ENCODE data around the gene IGSF11. TPM values are rescaled to one million over a fixed set of nuclear protein-coding genes. Genes with fewer than 3 reads are reported as not detected.

Gene IGSF11
- polyA plus RNA-seq, 3 donors, result not detected

DNA sequence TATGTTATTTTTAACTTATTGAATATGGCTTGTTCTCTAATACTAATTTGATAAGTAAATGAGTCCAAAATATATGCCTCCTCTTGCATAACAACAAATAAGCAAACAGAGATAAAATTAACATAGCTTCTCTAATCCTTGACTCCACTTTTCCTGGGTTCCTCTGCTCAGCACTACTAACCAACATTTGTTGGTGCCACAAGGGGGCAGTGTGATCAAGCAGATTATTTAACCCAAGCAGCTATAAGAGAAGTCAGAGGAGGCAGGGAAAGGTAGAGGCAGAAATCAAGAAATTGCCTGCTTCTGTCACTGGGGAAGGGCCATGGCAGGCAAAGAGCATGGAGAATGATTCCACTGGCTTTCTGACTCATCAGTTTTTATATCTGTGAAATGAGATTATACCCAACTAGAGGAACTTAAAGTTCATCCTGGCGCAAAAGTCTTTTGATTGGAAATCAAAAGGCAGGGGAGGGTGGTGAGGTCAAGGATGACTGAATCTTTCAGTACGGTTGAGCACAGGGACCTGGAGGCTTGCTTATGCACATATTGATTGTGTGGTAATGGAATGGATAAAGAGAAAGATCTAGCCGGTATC is 152.2 kb downstream of the IGSF11 start:
- 87% methylated on average over 3 of the region's 3 CpGs for WGBS (ENCODE audit: insufficient coverage)
- no peaks in the 10 kb centered on the region for H3K9me3 ChIP-seq (replicated peaks in 1 of 2; ENCODE audit: control insufficient read depth in 1 of 2, insufficient read depth in 1 of 2, low read length in 2 of 2)
- H3K9ac ChIP-seq (ENCODE audit: insufficient read depth, low read length, poor library complexity, severe bottlenecking), result no peak overlapping the region
- Mint-ChIP-seq H3K9me3 (no peaks in the 10 kb centered on the region), H3K4me1 (no peaks in the 10 kb centered on the region), H3K27ac (no peak overlapping the region), H3K27me3 (ENCODE audit: low read depth in 3 of 3) (peaks cover 0 to 4% (median 3%) of the 10 kb centered on the region in 3 donors), H3K4me3 (no peak overlapping the region), H3K36me3 (no peaks in the 10 kb centered on the region)
- H3K27ac ChIP-seq (ENCODE audit: low read depth in 1 of 2, low read length in 2 of 2), result no peak overlapping the region
- no peaks in the 10 kb centered on the region for H4K20me1 ChIP-seq (ENCODE audit: insufficient read depth, low read length)
- no peak overlapping the region for H2AFZ ChIP-seq (ENCODE audit: insufficient read depth, low read depth, low read length, poor library complexity, severe bottlenecking)
- H3K79me2 ChIP-seq (ENCODE audit: insufficient read depth, low read length), result no peaks in the 10 kb centered on the region
- TF ChIP-seq, protein P1, sequence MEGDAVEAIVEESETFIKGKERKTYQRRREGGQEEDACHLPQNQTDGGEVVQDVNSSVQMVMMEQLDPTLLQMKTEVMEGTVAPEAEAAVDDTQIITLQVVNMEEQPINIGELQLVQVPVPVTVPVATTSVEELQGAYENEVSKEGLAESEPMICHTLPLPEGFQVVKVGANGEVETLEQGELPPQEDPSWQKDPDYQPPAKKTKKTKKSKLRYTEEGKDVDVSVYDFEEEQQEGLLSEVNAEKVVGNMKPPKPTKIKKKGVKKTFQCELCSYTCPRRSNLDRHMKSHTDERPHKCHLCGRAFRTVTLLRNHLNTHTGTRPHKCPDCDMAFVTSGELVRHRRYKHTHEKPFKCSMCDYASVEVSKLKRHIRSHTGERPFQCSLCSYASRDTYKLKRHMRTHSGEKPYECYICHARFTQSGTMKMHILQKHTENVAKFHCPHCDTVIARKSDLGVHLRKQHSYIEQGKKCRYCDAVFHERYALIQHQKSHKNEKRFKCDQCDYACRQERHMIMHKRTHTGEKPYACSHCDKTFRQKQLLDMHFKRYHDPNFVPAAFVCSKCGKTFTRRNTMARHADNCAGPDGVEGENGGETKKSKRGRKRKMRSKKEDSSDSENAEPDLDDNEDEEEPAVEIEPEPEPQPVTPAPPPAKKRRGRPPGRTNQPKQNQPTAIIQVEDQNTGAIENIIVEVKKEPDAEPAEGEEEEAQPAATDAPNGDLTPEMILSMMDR (IDR thresholded peaks at IDR 0.05), result peak; percentile 81
- H3K36me3 ChIP-seq (replicated peaks in 1 of 2; ENCODE audit: control insufficient read depth in 1 of 2, insufficient read depth in 2 of 2, low read length in 2 of 2), result no peaks in the 10 kb centered on the region
- DNase-seq, result peak; percentile 30 to 53 (median 51)
- no peak overlapping the region for H3K4me2 ChIP-seq (replicated peaks; ENCODE audit: extremely low read depth, low read length, poor library complexity, severe bottlenecking)
- no peaks in the 10 kb centered on the region for H3K27me3 ChIP-seq (ENCODE audit: control insufficient read depth in 2 of 2, insufficient read depth in 2 of 2, low read length in 2 of 2)
- intact Hi-C loops (cut with micrococcal nuclease), result loop anchor here (2.0 to 10.0 kb wide), 2 partner anchors 358 to 362 kb away; partner anchors contain the start of gene B4GALT4 (in 2 of the 2)
- no peak overlapping the region for H3K4me3 ChIP-seq (replicated peaks in 1 of 3; ENCODE audit: low read depth in 2 of 3, low read length in 3 of 3)
- no peaks in the 10 kb centered on the region for H3K4me1 ChIP-seq (ENCODE audit: control insufficient read depth in 1 of 2, insufficient read depth in 2 of 2, low read length in 2 of 2)

DNA sequence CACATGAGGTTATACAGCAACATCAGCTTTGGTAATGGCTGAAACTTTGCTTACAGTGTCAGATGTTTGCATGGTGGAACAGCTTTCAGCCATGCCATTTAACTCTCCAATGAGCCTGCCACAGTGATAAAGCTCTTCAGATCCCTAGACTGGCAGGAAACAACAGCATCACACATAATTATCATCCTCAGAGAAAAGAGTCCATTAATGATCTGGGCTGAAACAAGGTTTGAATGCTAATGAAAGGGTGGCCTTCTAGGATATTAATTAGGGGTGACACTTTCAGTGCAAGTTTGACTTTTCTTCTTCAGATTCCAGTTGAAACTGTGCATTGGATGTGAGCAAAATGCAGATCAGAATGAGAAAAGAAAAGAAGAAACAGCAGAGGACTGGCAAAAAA is 166.6 kb downstream of the IGSF11 start:
- Histone ChIP-seq H3K36me3 (replicated peaks in 1 of 2; ENCODE audit: control insufficient read depth in 1 of 2, insufficient read depth in 2 of 2, low read length in 2 of 2) (no peaks in the 10 kb centered on the region), H4K20me1 (ENCODE audit: insufficient read depth, low read length) (no peaks in the 10 kb centered on the region), H3K4me3 (replicated peaks in 1 of 3; ENCODE audit: low read depth in 2 of 3, low read length in 3 of 3) (no peak overlapping the region), H3K4me2 (replicated peaks; ENCODE audit: extremely low read depth, low read length, poor library complexity, severe bottlenecking) (no peak overlapping the region), H3K27ac (ENCODE audit: low read depth in 1 of 2, low read length in 2 of 2) (no peak overlapping the region), H3K4me1 (ENCODE audit: control insufficient read depth in 1 of 2, insufficient read depth in 2 of 2, low read length in 2 of 2) (no peaks in the 10 kb centered on the region), H2AFZ (ENCODE audit: insufficient read depth, low read depth, low read length, poor library complexity, severe bottlenecking) (no peak overlapping the region), H3K79me2 (ENCODE audit: insufficient read depth, low read length) (no peaks in the 10 kb centered on the region), H3K9me3 (replicated peaks in 1 of 2; ENCODE audit: control insufficient read depth in 1 of 2, insufficient read depth in 1 of 2, low read length in 2 of 2) (peaks cover 13 to 16% of the 10 kb centered on the region in 2 donors), H3K27me3 (ENCODE audit: control insufficient read depth in 2 of 2, insufficient read depth in 2 of 2, low read length in 2 of 2) (no peaks in the 10 kb centered on the region), H3K9ac (ENCODE audit: insufficient read depth, low read length, poor library complexity, severe bottlenecking) (no peak overlapping the region)
- Mint-ChIP-seq H3K4me3 (no peak overlapping the region), H3K36me3 (no peaks in the 10 kb centered on the region), H3K27me3 (ENCODE audit: low read depth in 3 of 3) (no peaks in the 10 kb centered on the region), H3K4me1 (no peaks in the 10 kb centered on the region), H3K9me3 (peaks cover 12 to 23% (median 17%) of the 10 kb centered on the region in 7 donors), H3K27ac (no peak overlapping the region)
- TF ChIP-seq, protein P1 (IDR thresholded peaks at IDR 0.05), result no peak
- DNase-seq, result no peak
- intact Hi-C loops (cut with micrococcal nuclease), result no loop called here
